Metanephros (tissue), 1 donor: ENCODE data around the gene MYOZ1. TPM values are rescaled to one million over a fixed set of nuclear protein-coding genes. Genes with fewer than 3 reads are reported as not detected.

Experiments
- total RNA-seq: library from RNA; depleted of rRNA; stranded (reverse); fragments of >200 nt; gene quantifications from one replicate; pipeline ENCODE4 v1.2.3, GENCODE V29; 2014

The MYOZ1 gene, protein sequence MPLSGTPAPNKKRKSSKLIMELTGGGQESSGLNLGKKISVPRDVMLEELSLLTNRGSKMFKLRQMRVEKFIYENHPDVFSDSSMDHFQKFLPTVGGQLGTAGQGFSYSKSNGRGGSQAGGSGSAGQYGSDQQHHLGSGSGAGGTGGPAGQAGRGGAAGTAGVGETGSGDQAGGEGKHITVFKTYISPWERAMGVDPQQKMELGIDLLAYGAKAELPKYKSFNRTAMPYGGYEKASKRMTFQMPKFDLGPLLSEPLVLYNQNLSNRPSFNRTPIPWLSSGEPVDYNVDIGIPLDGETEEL
- 196 TPM for total RNA-seq

DNA sequence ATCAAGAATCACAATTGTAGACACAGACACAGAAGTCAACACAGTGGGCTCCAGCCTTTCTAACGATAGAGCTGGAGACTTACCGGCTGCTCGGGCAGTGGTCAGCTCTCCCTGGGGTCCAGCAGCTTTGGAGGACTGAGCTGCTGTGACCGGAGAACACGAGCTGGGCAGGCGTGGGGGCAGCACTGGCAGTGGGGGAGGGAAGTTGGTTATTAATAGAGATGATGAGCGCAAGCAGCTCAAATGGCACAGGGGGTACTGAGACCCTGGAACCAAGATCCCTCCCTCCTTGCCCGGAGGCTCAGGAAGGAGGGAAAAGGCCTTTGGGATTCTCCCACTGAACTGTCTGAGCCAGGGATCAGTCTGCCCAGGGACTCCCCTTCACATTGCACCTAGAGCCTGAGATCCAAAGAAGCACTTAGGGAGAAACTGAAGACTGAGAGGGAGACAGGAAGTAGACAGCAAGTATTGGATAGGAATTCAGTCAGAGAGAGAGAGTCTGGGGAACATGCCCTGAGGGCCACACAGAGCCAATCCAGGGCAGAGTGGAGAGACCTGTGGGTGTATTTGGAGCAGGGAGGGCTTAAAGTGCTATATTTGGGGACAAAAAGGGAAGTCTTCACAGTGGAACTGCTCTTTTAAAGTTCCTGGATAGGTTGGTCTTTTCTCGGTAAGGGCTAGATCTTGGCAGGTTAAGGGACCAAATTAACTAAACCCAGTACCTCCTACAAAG lies at the start of gene MYOZ1:
Gene MYOZ1, minus strand, starts transcription at position 147 of the 733 bp plus-strand sequence. CDS start 1,457 bp downstream, outside the sequence.

DNA sequence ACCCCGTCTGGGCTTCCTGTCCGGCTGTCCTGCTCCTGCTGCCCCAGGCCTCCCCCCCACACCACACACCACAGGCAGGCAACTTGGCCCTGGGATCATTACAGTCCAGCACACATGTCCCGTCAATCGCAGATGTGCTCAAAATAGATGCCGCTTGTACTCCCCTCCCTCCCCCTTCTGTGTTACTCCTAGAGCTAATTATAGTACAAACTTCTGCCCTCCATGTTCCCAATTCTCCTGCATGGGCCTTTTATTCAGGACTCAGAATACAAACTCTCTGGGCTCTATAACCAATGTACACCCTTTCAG lies 14.7 kb upstream of the MYOZ1 start, which contains the start of gene SYNPO2L:
Gene SYNPO2L, minus strand, starts transcription at position 40 of the 309 bp plus-strand sequence. CDS start 107 bp downstream, outside the sequence.

DNA sequence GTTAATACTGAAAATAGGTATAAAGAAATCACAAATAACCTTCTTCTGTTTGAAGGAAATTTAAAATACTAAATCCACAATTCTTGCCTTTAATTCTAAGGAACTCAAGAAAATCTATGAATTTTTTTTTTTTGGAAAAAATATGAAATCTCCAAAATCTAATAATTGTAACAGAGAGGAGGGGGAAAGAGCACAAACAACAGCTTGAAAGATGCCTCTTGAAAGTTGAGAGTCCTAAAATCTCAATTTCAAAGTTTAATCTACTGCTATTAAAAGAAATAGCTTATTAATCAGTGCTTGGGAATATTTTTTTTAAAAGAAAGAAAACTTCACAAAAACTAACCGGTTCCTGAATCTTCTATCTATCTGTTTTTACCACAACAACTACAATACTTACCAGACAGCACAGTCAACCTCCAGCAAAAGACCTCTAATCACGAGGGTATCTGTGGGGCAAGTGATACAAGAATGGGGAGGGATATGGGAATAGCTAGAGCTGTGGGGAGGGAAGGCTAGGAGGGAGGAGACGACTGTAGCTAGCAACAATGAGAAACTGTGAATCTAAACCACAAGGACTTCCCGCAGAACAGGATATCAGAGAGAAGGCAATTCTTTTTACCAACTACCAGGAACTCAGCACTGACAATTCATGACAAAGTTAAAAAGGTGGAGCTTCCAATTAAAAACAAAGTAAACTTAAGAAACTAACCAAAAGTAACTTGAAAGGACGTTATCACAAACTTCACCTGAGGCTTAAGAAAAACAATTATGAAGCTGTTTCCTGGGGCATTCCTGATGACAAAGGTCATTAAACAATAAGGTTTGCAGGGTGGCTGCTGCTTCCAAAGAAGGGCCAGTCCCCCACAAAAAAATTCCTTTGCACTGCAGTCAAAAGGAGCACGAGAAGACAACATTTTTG lies 50.1 kb downstream of the MYOZ1 start, which contains the start of gene USP54:
Gene USP54, minus strand, starts transcription at position 462 of the 919 bp plus-strand sequence. CDS start 15,684 bp downstream, outside the sequence.

Other genes with a start within 250 kb of the MYOZ1 start
- gene ANXA7, start 227.4 kb downstream of the MYOZ1 start, total RNA-seq: 78.0 TPM
- 4.1 TPM for gene MSS51, start 207.9 kb downstream of the MYOZ1 start, total RNA-seq
- gene PPP3CB, start 145.4 kb downstream of the MYOZ1 start, total RNA-seq: 57.5 TPM
- 23.5 TPM for gene USP54, start 50.1 kb downstream of the MYOZ1 start, total RNA-seq
- gene SYNPO2L, start 14.6 kb upstream of the MYOZ1 start, total RNA-seq: 5.0 TPM
- gene AGAP5, start 56.6 kb upstream of the MYOZ1 start, total RNA-seq: 9.9 TPM
- 52.0 TPM for gene SEC24C, start 102.9 kb upstream of the MYOZ1 start, total RNA-seq
- 28.3 TPM for gene CHCHD1, start 140.6 kb upstream of the MYOZ1 start, total RNA-seq
- gene ZSWIM8, start 144.1 kb upstream of the MYOZ1 start, total RNA-seq: 116 TPM
- 36.8 TPM for gene NDST2, start 170.1 kb upstream of the MYOZ1 start, total RNA-seq
- gene CAMK2G, start 233.1 kb upstream of the MYOZ1 start, total RNA-seq: 25.4 TPM